ENCODE results near the gene CHST7. TPM values are rescaled to one million over a fixed set of nuclear protein-coding genes. Genes with fewer than 3 reads are reported as not detected.

Gene CHST7
- total RNA-seq, 1 experiment from 2014 or later: 6.1 TPM

- no peak for DNase-seq (ENCODE audit: low read depth, low spot score)
- no peaks in the 10 kb centered on the region for H3K9me3 ChIP-seq (ENCODE audit: control insufficient read depth, insufficient read depth, low read depth, low read length)
- no peaks in the 10 kb centered on the region for H3K36me3 ChIP-seq (ENCODE audit: control insufficient read depth, insufficient read depth, low read length)
- no TSS peak for BruUV-seq (replicated peaks)
- no peak overlapping the region for H3K4me3 ChIP-seq (ENCODE audit: low read depth in 2 of 2, low read length in 2 of 2)
- CTCF ChIA-PET: no interaction called here
- no peaks in the 10 kb centered on the region; the same call in 1 of the 2 replicates for H3K4me1 ChIP-seq (ENCODE audit: control insufficient read depth, insufficient read depth, low read length)
- TF ChIP-seq CTCF (IDR thresholded peaks at IDR 0.05): no peak
- no peak for TF ChIP-seq TCF7L2 (IDR thresholded peaks at IDR 0.05; ENCODE audit: low read depth, low read length)
- no peak for TF ChIP-seq POLR2AphosphoS5 (IDR thresholded peaks at IDR 0.05; ENCODE audit: low read depth, low read length)
- no peak for TF ChIP-seq SIN3A (IDR thresholded peaks at IDR 0.05; ENCODE audit: borderline replicate concordance, insufficient read depth, low read depth, low read length)
- TF ChIP-seq, protein P1, sequence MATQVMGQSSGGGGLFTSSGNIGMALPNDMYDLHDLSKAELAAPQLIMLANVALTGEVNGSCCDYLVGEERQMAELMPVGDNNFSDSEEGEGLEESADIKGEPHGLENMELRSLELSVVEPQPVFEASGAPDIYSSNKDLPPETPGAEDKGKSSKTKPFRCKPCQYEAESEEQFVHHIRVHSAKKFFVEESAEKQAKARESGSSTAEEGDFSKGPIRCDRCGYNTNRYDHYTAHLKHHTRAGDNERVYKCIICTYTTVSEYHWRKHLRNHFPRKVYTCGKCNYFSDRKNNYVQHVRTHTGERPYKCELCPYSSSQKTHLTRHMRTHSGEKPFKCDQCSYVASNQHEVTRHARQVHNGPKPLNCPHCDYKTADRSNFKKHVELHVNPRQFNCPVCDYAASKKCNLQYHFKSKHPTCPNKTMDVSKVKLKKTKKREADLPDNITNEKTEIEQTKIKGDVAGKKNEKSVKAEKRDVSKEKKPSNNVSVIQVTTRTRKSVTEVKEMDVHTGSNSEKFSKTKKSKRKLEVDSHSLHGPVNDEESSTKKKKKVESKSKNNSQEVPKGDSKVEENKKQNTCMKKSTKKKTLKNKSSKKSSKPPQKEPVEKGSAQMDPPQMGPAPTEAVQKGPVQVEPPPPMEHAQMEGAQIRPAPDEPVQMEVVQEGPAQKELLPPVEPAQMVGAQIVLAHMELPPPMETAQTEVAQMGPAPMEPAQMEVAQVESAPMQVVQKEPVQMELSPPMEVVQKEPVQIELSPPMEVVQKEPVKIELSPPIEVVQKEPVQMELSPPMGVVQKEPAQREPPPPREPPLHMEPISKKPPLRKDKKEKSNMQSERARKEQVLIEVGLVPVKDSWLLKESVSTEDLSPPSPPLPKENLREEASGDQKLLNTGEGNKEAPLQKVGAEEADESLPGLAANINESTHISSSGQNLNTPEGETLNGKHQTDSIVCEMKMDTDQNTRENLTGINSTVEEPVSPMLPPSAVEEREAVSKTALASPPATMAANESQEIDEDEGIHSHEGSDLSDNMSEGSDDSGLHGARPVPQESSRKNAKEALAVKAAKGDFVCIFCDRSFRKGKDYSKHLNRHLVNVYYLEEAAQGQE (IDR thresholded peaks at IDR 0.05; ENCODE audit: insufficient read depth in 1 of 2, low read depth in 2 of 2, low read length in 1 of 2): no peak
- no peak overlapping the region for H3K27ac ChIP-seq (ENCODE audit: low read length)
- POLR2A ChIA-PET: no interaction called here
- no peaks in the 10 kb centered on the region for H3K27me3 ChIP-seq (ENCODE audit: control insufficient read depth, insufficient read depth, low read length)
- intact Hi-C loops (cut with micrococcal nuclease; ENCODE audit: unreplicated experiment): no loop called here
- in situ Hi-C loops (cut with HindIII; ENCODE audit: low pct_unique_long_range_greater_than_20kb, low sequenced_read_pairs): no loop called here
- ATAC-seq: no peak
These were observed 55.2 kb downstream of the CHST7 start for GRCh38 chrX:46628460-46629371.

GRCh38 chrX:46630141-46630540 is 56.6 kb downstream of the CHST7 start:
- DNase-seq (ENCODE audit: low read depth, low spot score): no peak
- Histone ChIP-seq H3K27ac (ENCODE audit: low read length) (no peak overlapping the region), H3K4me1 (ENCODE audit: control insufficient read depth, insufficient read depth, low read length) (no peaks in the 10 kb centered on the region; the same call in 1 of the 2 replicates), H3K27me3 (ENCODE audit: control insufficient read depth, insufficient read depth, low read length) (no peaks in the 10 kb centered on the region), H3K36me3 (ENCODE audit: control insufficient read depth, insufficient read depth, low read length) (no peaks in the 10 kb centered on the region; the same call in 1 of the 2 replicates), H3K9me3 (ENCODE audit: control insufficient read depth, insufficient read depth, low read depth, low read length) (no peaks in the 10 kb centered on the region), H3K4me3 (ENCODE audit: low read depth in 2 of 2, low read length in 2 of 2) (no peak overlapping the region)
- ChIA-PET CTCF (no interaction called here), POLR2A (no interaction called here)
- ATAC-seq: no peak
- BruUV-seq (replicated peaks): no TSS peak
- in situ Hi-C loops (cut with HindIII; ENCODE audit: low pct_unique_long_range_greater_than_20kb, low sequenced_read_pairs) (no loop called here), intact Hi-C loops (cut with micrococcal nuclease; ENCODE audit: unreplicated experiment) (no loop called here)
- TF ChIP-seq, protein P1 (IDR thresholded peaks at IDR 0.05; ENCODE audit: insufficient read depth in 1 of 2, low read depth in 2 of 2, low read length in 1 of 2): no peak
- TF ChIP-seq SIN3A (IDR thresholded peaks at IDR 0.05; ENCODE audit: borderline replicate concordance, insufficient read depth, low read depth, low read length) (no peak), CTCF (IDR thresholded peaks at IDR 0.05) (no peak), TCF7L2 (IDR thresholded peaks at IDR 0.05; ENCODE audit: low read depth, low read length) (no peak), POLR2AphosphoS5 (IDR thresholded peaks at IDR 0.05; ENCODE audit: low read depth, low read length) (no peak)
